Common myeloid progenitor, CD34-positive (primary cell): ENCODE results near the gene GPR143.

Source experiments
- CTCF ChIA-PET: fragments of 350-600 bp; sonication (Branson Sonifier 250); formaldehyde crosslinking; loops from one replicate; lab custom pipeline; 2021; ENCODE audit warnings: antibody characterized with exemption; lab: Charles Lee
- POLR2A ChIA-PET: fragments of 350-600 bp; sonication (Branson Sonifier 250); formaldehyde crosslinking; loops from one replicate; lab custom pipeline; 2021; ENCODE audit warnings: antibody characterized with exemption; lab: Charles Lee
- DNase-seq, 3 donors: peaks; one replicate each; pipeline versions ENCODE4 v3.0.0 to v3.0.0-alpha.2; 2013
- H3K27ac ChIP-seq, 2 experiments: 1 replicate in 1 of 2; 2 replicates in 1 of 2; pipeline ENCODE4 v1.7.0; 2013; ENCODE audit warnings: inconsistent platforms in 2 of 2, low read length in 2 of 2, mild to moderate bottlenecking in 2 of 2, low read depth in 1 of 2, moderate library complexity in 1 of 2; ENCODE audit not compliant: severe bottlenecking in 2 of 2, insufficient read depth in 1 of 2, poor library complexity in 1 of 2
- H3K27me3 ChIP-seq, 5 experiments: replicated peaks in 2 of 5; 1 replicate in 3 of 5; 2 replicates in 2 of 5; pipeline versions ENCODE4 v1.6.1 to v1.7.0; 2013; ENCODE audit warnings: low read length in 4 of 5, mild to moderate bottlenecking in 2 of 5, moderate library complexity in 2 of 5, inconsistent platforms in 1 of 5; ENCODE audit not compliant: insufficient read depth in 5 of 5, control insufficient read depth in 4 of 5
- H3K36me3 ChIP-seq, 4 experiments: 1 replicate in 2 of 4; 2 replicates in 2 of 4; pipeline versions ENCODE4 v1.6.1 to v1.7.0; 2013; ENCODE audit warnings: low read length in 3 of 4, control low read depth in 1 of 4, mild to moderate bottlenecking in 1 of 4; ENCODE audit not compliant: control insufficient read depth in 4 of 4, insufficient read depth in 4 of 4
- H3K4me1 ChIP-seq, 4 experiments: 1 replicate in 3 of 4; 2 replicates in 1 of 4; pipeline versions ENCODE4 v1.6.1 to v1.7.1; 2013; ENCODE audit warnings: low read length in 3 of 4, mild to moderate bottlenecking in 3 of 4, control low read depth in 1 of 4, inconsistent platforms in 1 of 4, moderate library complexity in 1 of 4; ENCODE audit not compliant: control insufficient read depth in 4 of 4, insufficient read depth in 4 of 4; ENCODE audit errors: control extremely low read depth in 1 of 4
- H3K4me3 ChIP-seq, 7 experiments: 1 replicate in 4 of 7; 2 replicates in 3 of 7; pipeline versions ENCODE4 v1.5.1 to v1.7.0; 2013; ENCODE audit warnings: mild to moderate bottlenecking in 7 of 7, low read length in 6 of 7, moderate library complexity in 6 of 7, inconsistent platforms in 2 of 7, low read depth in 2 of 7, control low read depth in 1 of 7; ENCODE audit not compliant: insufficient read depth in 4 of 7, control insufficient read depth in 1 of 7; ENCODE audit errors: extremely low read depth in 1 of 7
- H3K9me3 ChIP-seq, 5 experiments: 1 replicate in 4 of 5; 2 replicates in 1 of 5; pipeline versions ENCODE4 v1.6.1 to v1.7.1; 2013; ENCODE audit warnings: low read length in 4 of 5, mild to moderate bottlenecking in 2 of 5, inconsistent platforms in 1 of 5, low read depth in 1 of 5, moderate library complexity in 1 of 5; ENCODE audit not compliant: control insufficient read depth in 4 of 5, insufficient read depth in 2 of 5; ENCODE audit errors: control extremely low read depth in 1 of 5
- WGBS: methylation state at CpG from one replicate; pipeline ENCODE4 v1.1.5; 2013; ENCODE audit not compliant: insufficient coverage; 5-methylcytosine and 5-hydroxymethylcytosine counted together

The GPR143 gene

GRCh38 chrX:9704876-9705465 is 60.7 kb downstream of the GPR143 start:
- no peak for DNase-seq
- no peaks in the 10 kb centered on the region for H3K27me3 ChIP-seq
- H3K36me3 ChIP-seq: peaks cover 5 to 15% (median 10%) of the 10 kb centered on the region in 4 experiments
- H3K4me3 ChIP-seq: no peak overlapping the region
- H3K27ac ChIP-seq: no peak overlapping the region
- peaks cover 0 to 4% (median 2%) of the 10 kb centered on the region in 4 experiments for H3K4me1 ChIP-seq
- ChIA-PET POLR2A (no interaction called here), CTCF (no interaction called here)
- peaks cover 0 to 16% (median 1%) of the 10 kb centered on the region in 5 experiments for H3K9me3 ChIP-seq
- 94% methylated on average over 3 of the region's 6 CpGs for WGBS

- H3K9me3 ChIP-seq: peaks cover 0 to 16% (median 1%) of the 10 kb centered on the region in 5 experiments
- ChIA-PET CTCF (no interaction called here), POLR2A (no interaction called here)
- 95% methylated on average over 14 of the region's 14 CpGs for WGBS
- no peaks in the 10 kb centered on the region for H3K27me3 ChIP-seq
- no peaks in the 10 kb centered on the region for H3K4me1 ChIP-seq
- DNase-seq: no peak
- no peak overlapping the region for H3K4me3 ChIP-seq
- H3K36me3 ChIP-seq: peaks cover 0 to 8% (median 6%) of the 10 kb centered on the region in 4 experiments
- H3K27ac ChIP-seq: no peak overlapping the region
These were observed 62.2 kb downstream of the GPR143 start for GRCh38 chrX:9703406-9703805.

GRCh38 chrX:9701790-9702189 is 63.9 kb downstream of the GPR143 start:
- CTCF ChIA-PET: interaction anchor here (0.6 kb wide), 1 partner anchor 955 kb away, joined by 3 read pairs; no protein-coding TSS in a partner anchor
- no peak for DNase-seq
- POLR2A ChIA-PET: no interaction called here
- Histone ChIP-seq H3K27ac (no peak overlapping the region), H3K27me3 (no peaks in the 10 kb centered on the region), H3K4me3 (no peak overlapping the region), H3K36me3 (peaks cover 0 to 12% (median 6%) of the 10 kb centered on the region in 4 experiments), H3K9me3 (peaks cover 0 to 16% (median 1%) of the 10 kb centered on the region in 5 experiments), H3K4me1 (no peaks in the 10 kb centered on the region)
- WGBS: 96% methylated on average over 10 of the region's 12 CpGs

GRCh38 chrX:9700555-9700954 is 65.1 kb downstream of the GPR143 start:
- Histone ChIP-seq H3K27me3 (no peaks in the 10 kb centered on the region), H3K36me3 (peaks cover 0 to 12% (median 6%) of the 10 kb centered on the region in 4 experiments), H3K4me1 (no peaks in the 10 kb centered on the region), H3K9me3 (peaks cover 0 to 14% (median 1%) of the 10 kb centered on the region in 5 experiments), H3K4me3 (no peak overlapping the region), H3K27ac (no peak overlapping the region)
- WGBS: 86% methylated on average over 14 of the region's 15 CpGs
- POLR2A ChIA-PET: no interaction called here
- no peak for DNase-seq
- CTCF ChIA-PET: no interaction called here

- Histone ChIP-seq H3K4me3 (no peak overlapping the region), H3K27ac (no peak overlapping the region), H3K36me3 (peaks cover 0 to 11% (median 5%) of the 10 kb centered on the region in 4 experiments), H3K4me1 (no peaks in the 10 kb centered on the region), H3K27me3 (no peaks in the 10 kb centered on the region), H3K9me3 (peaks cover 0 to 3% (median 0%) of the 10 kb centered on the region in 5 experiments)
- ChIA-PET POLR2A (no interaction called here), CTCF (interaction anchor here (1.0 kb wide), 1 partner anchor 11 kb away, joined by 3 read pairs; no protein-coding TSS in a partner anchor)
- DNase-seq: no peak
- WGBS: 88% methylated on average over 11 of the region's 12 CpGs
These were observed 67.1 kb downstream of the GPR143 start for GRCh38 chrX:9698576-9698975.

- H3K4me3 ChIP-seq: no peak overlapping the region
- CTCF ChIA-PET: no interaction called here
- H3K4me1 ChIP-seq: no peaks in the 10 kb centered on the region
- no peaks in the 10 kb centered on the region for H3K9me3 ChIP-seq
- 94% methylated on average over 8 of the region's 12 CpGs for WGBS
- no peak for DNase-seq
- H3K27me3 ChIP-seq: no peaks in the 10 kb centered on the region
- peaks cover 0 to 17% (median 6%) of the 10 kb centered on the region in 4 experiments for H3K36me3 ChIP-seq
- no peak overlapping the region for H3K27ac ChIP-seq
- POLR2A ChIA-PET: no interaction called here
These were observed 72.2 kb downstream of the GPR143 start for GRCh38 chrX:9693307-9694001.

- Histone ChIP-seq H3K4me1 (no peaks in the 10 kb centered on the region), H3K27ac (no peak overlapping the region), H3K27me3 (no peaks in the 10 kb centered on the region), H3K36me3 (peaks cover 0 to 17% (median 7%) of the 10 kb centered on the region in 4 experiments), H3K4me3 (no peak overlapping the region), H3K9me3 (no peaks in the 10 kb centered on the region)
- ChIA-PET POLR2A (no interaction called here), CTCF (no interaction called here)
- WGBS: 91% methylated on average over 5 of the region's 5 CpGs
- DNase-seq: no peak
These were observed 75.6 kb downstream of the GPR143 start for GRCh38 chrX:9690046-9690445.
